GM19468 (cell line): ENCODE results near the gene SMPD2.
"Not testable (repeated sequence)": the region's sequence is repeated elsewhere in the genome, so short reads cannot be mapped to it uniquely, and the experiment has no call there.

ENCODE experiments used
- ATAC-seq: cut with Tn5 transposase; IDR thresholded peaks from one replicate; pipeline ENCODE4 v1.9.1; 2021; ENCODE audit warnings: mild to moderate bottlenecking, moderate library complexity, moderate number of reproducible peaks; ENCODE audit not compliant: unreplicated experiment; ENCODE audit errors: extremely low read depth

The SMPD2 gene

DNA sequence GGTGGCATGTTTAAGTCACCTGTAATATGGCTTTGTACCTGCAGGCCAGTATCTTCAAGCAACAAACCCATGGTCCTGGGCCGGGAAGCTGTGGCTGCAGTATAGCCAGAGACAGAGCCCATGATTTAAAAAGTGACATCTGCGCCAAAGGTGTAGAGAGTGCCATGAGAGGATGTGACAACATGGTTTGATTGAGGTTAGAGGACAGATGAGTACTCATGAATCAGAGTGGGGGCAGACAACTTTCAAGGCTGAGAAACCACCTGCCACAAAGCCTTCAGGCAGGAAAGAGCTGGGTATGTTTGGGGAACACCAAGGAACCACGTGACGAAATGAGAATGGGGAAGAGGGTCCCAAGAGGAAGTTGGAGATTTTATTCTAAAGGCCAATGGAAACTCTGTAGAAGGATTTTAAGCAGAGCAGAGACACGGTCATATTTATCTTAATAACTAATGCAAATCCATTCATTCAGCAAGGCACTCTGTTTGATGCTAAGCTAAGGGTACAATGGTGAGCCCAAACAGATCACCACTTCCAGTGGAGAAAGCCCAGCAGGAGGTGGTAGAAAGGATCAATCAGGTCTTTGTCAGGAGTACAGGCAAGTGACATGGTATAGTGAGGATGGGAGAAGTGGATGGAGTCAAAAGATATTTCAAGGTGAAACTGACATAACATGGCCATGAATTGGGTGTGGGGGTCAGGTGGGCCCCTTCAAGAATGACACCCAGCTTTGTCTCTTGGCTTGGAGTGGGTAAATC is 18.4 kb downstream of the SMPD2 start:
- no peak for ATAC-seq

DNA sequence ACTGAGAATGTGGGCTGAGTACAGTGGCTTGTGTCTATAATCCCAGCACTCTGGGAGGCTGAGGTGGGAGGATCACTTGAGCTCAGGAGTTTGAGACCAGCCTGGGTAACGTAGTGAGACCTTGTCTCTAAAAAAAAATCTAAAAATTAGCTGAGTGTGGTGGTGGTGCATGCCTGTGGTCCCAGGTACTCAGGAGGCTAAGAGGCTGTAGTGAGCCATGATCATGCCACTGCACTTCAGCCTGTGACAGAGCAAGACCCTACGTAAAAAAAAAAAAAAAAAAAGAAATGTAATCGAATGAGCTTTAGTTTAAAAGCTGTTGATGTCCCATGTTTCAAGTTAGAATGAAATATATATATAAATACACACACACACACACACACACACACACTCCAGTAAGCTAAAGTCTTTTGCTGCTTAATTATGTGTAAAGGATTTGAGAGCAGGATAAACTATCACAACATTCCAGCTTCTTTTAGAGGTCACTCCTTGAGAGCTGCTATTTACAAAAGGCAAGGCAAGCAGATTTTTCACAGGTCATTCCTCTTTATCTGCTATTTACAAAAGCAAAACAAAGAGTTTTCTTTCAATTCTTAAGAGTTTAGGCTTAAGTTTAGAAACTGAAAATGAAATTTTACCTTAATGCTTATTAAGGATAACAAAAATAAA is 19.8 kb downstream of the SMPD2 start:
- no peak for ATAC-seq

DNA sequence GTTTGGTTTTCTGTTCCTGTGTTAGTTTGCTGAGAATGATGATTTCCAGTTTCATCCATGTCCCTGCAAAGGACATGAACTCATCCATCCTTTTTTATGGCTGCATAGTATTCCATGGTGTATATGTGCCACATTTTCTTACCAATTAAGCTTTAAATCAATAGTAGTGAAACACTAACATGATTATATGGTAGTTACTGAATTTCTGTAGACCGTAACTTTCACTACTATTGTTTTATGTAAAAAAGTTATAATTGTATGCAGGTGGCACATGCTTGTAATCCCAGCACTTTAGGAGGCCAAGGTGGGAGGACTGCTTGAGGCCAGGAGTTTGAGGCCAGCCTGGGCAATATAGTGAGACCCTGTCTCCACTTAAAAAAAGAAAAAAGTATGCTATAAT is 20.7 kb downstream of the SMPD2 start:
- ATAC-seq, result not testable (repeated sequence)

DNA sequence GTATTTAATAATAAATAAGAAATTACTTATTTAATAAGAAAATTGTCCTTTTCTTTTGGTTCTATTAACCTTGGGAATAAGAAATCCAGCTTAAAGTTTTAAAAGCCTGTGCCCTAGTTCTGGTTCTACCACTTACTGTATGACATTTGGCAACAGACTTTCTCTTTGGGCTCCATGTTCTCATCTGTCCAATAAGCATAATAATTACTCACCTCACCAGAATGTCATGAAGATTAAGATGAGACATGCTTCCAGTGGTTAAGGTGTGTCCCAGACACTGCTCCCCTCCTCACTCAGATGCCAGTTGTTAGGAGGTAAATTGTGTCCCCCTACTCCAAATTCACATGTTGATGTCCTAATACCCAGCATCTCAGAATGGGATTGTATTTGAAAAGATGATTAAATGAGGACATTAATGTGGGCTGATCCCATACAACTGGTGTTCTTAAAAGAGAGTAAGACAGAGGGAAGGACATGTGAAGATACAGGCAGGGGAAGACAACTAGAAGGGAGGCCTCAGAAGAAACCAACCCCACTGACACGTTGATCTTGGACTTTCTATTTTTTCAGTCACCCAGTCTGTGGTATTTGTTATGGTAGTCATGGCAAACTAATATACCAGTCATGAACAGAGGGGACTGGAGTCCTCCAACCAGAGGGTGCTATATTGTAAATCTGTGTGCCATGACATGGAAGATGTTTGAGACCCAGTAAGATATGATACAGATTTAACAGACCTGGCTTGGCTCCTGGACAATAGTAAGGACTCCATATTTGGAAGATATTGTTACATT is 21.4 kb downstream of the SMPD2 start:
- no peak for ATAC-seq

DNA sequence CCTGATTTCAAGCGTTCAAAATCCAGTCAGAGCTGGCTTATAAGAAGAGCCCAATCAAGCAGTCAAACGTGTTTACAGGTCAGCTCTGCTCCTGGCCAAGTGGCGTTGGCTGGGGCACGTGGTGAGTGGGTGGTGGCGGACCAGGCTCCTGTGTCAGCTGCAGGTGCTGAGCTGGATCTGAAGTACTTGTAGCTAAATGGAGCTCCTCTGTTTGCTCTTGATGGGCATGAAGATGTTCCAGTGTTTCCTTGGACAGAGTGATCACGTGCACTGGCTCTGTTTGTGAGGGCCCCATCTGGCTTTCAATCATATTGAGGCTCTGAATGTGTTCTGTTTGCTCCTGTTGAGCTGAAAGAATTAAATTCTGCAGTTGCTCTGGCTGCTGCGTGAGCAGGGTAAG is 25.2 kb downstream of the SMPD2 start:
- ATAC-seq, result no peak

DNA sequence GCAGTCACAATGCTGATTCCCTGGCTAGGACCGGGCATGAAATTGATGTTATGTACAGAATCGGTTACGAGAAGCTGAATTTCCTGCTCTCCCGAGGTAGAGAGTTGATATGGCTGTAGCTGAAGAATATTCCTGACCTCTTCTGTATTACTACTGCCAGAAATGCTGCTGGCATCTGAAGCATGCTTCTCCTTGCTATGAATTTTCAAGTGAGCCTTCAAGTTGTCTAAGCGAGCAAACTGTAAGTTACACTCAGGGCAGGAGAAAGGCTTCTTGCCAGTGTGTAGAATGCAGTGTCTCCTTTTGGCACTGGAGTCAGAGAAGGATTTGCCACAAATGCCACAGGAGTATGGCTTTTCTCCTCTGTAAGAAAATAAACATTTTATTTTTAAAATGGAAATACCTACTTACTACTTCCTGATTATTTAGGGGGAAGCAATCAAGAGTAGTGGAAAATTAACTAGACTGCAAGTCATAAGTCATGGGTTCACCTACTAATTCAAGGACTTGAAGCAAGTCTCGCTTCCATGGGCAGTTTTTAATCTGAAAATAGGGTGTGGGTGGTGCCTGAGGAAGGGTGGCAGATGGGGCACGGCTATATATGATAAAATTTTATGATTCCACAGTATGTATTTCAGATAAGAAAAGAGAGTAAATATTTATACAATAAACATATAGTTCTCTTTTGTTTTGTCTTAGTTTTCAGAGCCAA is 25.8 kb downstream of the SMPD2 start:
- ATAC-seq, result no peak

DNA sequence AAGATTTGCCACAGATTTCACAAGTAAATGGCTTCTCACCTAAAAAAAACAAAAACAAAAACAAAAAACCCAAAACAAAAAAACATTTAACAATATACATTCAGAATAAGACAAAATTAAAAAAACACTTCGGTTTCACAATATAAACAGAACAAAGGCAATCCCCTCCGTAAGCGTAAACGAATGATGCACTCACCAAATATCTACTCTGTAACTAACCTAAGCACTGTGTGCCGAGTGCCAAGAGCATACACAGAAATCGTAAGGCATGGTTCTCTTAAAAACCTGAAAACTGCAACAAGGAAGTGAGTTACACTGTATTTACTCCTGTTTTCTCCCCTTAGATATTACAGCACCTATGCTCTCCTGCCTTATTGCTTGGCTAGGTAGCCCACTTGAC is 27.2 kb downstream of the SMPD2 start:
- ATAC-seq, result no peak

DNA sequence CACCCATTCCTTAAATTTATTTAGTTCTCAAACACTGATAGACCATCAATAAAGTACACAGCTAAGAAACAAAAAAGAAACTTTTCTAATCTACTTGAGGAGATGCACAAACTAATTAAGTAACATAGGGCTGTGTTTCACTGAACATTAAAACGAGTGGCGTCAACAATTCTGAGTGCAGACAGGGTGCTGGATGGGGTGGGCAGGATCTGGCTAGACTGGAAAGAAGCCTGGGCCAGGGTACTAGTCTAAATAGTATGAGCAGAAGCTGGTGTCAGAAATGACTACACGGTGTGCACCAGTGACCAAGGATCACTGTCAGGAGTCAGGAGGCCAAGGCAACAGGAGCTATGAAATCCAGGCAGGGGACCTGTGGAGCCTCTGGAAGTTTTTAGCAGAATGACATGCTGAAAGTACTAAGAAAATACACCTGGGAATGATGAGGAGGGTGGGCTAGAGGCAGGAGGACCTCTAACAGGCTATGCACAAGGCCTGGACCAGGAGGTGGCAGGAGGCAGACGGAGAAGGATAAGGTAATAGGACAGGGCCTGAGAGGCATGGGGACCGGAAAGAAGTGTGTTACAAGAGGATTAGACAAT is 29.2 kb downstream of the SMPD2 start:
- no peak for ATAC-seq

DNA sequence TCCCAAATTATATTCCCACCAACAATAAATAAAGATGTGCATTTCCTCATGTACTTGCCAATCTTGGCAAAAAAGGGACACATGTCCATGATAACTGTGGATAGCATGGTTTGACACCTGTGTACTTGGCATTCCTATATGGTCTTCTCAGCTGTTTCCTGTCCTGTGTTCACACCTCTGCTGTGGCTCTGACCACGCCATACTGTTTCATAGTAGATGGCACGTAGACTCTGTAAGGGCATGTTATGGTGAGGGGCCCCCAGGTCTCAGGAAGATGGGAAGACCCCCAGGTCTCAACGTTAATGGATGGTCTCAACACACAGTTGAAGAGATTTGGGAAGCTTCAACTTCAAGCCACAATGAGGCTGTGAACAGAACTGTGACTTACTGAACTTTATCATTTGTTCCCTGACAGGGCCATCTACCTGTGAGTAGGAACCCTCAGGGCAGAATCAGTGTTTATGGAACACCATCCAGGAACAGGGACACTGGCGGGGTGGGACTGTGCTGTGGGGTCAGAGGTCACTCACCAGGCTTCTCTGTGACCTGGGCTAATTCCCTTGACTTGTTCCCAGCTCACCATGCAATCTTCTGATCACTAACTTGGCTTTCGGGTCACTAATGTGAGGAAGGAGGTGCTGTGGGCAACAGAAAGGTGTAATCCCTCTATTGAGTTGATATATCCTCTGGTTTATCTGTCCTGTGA is 30.7 kb downstream of the SMPD2 start:
- ATAC-seq, result no peak

DNA sequence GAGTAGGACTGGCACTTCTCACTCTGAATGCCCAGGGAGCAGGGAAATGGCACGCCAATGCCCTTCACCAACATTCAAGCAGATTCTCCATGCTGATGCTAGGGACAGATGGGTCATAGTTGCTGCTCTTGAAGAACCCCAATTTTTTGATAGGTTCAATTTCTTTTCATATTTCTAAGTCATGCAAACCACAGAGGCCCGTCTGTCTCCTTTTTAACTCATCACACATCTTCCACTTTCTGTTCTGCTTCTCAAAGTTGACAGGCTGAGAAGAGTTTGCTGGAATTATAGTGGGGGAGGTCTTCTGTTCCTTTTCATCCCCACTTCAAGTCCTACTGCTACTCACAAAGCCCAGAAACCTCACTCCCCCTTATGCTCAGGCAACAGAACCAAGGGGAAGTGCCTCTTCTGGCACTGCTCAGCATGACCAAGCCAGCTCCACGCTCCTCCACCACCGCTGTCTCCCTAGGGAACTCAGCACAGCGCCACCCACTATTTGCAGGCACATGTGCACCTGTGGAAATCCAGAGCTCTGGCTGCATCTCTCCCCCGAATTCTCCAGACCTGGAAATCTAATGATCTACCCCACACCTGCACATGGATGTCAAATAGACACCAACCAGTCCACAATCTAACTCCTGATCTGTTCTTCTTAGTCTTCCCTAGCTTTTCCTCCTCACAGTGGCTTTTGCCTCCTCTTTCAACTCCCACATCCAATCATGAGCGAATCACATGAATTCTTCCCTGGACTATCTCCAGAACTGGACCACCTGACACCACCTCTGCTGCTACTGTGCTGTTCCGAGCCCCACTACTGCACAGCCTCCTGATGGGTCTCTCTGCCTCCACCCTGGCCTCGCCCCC is 31.8 kb downstream of the SMPD2 start:
- no peak for ATAC-seq

DNA sequence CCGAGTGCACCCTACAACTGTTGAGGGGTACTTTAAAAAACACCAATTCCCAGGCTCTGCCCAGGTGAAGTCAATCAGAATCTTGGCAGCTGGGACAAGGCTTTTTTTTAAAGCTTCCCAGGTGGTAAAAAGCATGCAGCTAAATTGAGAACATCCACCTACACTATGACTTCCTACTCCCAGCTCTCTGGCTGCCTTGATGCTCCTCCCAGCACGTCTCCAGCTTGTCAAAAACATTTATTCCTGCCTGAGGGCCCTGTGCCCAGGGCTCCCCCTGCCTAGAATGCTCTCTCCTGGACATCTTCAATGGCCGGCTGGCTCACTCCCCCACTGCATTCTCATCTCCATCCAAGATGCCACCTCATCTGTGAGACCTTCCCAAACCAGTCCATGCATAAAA is 32.6 kb downstream of the SMPD2 start:
- ATAC-seq, result no peak

DNA sequence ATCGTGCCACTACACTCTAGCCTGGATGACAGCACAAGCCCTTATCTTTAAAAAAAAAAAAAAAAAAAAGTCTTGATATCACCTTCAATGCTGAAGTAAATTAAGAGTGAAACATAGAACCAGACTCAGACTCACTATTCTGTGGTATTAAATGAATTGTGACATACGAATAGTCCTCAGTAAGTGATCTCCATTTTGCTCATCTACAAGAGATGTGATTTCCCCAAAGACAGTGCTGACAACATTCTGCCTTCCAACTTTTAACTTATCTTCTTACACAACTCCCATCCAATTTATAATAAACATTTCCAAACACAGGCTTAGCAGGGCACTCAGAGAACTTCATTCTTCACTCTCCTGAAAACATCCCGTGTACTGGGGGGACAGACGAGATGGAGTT is 34.5 kb downstream of the SMPD2 start:
- no peak for ATAC-seq

DNA sequence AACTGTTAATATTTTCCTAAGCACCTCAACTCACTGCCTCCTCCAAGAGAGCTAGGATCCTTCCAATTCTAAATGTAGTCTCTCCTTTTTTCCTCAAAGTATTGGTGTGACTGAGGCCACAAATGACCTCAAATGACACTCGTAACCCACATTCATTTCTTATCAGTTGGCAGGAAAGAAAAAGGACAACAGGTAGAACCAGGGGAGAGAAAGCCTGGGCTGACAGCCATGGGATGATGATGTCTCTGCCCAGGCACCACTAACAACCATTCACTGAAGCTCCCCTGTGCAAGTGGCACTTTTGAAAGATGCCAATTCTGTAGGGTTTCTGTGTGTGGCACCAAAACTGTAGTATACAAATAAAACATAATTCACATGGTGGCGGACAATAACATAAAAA is 35.1 kb downstream of the SMPD2 start:
- ATAC-seq, result no peak

DNA sequence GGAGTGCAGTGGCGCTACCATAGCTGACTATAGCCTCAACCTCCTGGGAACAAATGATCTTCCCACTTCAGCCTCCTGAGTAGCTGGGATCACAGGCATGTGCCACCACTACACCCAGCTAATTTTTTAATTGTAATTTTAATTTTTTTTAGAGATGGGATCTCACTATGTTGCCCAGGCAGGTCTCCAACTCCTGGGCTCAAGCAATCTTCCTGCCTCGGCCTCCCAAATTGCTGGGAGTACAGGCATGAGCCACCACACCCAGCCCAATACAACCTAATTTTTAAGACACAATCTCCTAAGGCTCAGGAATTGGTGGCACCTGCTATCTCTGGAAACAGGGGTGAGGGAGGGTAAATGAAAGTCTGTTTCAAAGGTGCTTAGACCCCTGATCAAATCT is 36.7 kb downstream of the SMPD2 start:
- no peak for ATAC-seq

DNA sequence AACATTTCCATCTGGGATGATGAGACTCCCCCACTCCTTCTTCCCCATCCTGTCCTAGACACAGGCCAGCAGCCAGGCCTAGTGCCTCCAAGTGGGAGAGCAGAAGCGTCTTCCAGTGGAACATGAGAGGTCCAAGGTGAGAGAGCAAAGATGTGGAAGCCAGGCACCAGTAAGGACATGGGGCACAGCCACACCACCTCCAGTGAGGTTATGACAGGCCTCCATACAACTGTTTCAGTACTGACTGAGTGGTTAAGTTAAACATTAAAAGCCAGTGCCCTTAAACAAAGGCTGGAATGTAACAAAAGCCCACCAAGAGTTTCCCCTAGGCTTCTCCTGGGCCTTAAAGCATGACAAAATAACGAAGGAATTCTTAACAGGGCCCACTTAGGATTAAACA is 37.2 kb downstream of the SMPD2 start:
- no peak for ATAC-seq

DNA sequence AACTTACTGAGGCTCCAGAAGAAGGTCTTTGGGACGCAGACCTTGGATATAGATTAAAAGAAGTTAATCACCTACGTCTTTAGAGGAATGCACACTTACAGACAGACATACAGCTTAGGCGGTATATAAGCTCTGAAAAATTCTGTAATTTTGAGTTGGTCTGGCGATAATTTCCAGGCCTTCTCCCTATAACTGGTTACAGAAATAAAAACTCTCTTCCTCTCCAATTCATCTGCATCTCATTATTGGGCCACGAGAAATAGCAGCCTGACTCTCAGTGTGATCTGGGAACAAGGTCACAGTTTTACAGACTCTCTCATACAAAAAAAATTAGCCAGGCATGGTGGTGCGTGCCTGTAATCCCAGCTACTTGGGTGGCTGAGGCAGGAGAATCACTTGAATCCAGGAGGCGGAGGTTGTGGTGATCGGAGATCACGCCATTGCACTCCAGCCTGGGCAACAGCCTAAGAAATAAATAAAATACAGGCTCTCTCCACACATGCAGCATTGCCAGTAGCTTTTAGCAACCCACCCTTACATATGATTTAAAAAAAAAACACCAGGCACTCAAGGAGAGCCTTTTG is 37.8 kb downstream of the SMPD2 start:
- ATAC-seq, result no peak

DNA sequence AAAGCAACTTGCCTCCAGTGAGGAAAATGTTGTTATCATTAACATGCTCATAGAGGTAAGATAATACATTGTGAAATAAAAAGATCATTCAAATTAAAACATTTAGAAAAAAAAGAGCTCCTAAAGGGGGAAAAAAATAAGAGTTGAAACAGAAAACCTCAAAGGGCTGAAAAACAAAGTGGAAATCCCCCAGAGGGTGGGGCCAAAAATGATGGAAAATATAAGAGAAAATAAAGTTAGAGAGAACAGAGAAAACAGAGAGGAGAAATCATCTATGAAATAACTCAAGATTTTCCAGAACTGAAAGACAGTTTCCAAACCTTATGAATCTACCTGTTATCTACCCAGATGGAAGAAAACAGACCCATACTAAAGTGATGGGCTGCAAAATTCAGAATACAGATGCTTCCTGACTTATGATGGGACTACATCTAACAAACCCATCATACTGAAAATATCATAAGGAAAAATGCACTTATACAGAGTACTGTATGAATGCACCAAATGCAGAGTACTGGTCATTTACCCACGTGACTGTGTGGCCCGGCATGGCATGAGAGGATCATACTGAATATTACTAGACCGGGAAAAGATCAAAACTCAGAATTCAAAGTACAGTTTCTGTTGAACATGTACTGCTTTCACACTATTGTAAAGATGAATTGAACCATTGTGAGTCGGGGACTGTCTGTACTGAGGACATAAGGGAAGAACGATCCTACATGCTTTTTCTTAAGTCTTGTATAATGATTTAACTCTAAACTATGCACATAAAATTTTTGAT is 38.5 kb downstream of the SMPD2 start:
- no peak for ATAC-seq
